Activated naive CD4-positive, alpha-beta T cell treated with anti-CD3 and anti-CD28 coated beads, Interleukin-2, amount 50 U/mL, for 16 hours (primary cell): ENCODE data around the gene MARCHF9.
A peak's percentile ranks its signal among the peaks of the same experiment; 100 is the strongest.

Experiments
- DNase-seq: peaks from one replicate; pipeline ENCODE4 v3.0.0-alpha.2; 2020

MARCHF9 gene

DNA sequence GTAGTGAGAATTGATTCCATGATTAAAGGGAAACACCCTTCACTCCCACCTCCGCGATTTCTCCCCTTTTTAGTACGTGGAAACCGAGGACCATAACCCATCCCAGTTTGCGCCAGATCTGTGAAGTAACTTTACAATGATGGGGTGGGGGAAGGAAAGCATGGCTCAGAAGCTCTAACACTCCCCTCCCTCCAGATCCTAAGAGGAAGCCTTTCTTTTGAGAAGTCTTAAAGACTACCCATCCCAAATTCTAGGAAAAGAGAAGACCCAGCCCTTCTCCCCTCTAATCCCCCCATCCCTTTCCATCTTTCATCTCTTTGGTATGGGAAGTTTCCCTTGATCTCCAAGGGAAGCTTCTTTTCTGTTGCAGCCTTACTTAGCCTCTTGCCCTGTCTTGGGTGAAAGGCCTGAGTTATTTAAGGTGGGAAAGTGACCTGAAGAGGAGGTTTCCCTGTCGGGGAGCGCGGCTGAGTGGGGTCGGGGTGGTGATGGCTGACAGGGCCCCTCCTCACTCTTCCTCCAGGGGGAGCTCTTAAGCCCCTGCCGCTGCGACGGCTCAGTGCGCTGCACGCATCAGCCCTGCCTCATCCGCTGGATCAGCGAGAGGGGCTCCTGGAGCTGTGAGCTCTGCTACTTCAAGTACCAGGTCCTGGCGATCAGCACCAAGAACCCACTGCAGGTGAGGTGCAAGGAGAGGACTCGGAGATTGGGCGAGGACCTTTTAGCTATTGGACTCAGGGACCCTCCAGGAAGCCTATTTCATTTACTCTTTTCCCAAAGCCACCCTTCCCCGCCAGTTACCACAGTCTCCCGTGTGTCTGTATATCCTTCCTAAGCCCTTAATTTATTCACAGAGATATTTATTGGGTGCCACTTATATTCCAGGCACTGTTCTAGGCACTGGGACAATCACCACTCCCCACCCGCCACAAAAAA, 1.8 kb downstream of the MARCHF9 start:
- DNase-seq: peak; percentile 78

DNA sequence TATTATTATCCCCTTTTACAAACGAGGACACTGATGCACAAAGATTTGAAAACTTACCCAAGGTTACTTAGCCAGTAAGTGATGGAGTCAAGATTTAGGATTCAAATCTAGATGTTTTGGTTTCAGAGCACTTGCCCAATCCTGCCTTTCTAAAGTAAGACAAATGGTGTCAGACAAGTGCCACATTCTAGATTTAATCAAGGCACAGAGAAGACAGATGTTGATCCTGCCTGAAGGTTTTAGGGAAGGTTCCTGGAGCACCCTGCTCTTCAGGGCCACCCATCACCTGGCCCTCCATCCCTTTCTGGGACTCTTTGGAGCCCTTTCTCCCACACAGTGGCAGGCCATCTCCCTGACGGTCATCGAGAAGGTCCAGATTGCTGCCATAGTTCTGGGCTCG, 2.9 kb downstream of the MARCHF9 start:
- DNase-seq: no peak

DNA sequence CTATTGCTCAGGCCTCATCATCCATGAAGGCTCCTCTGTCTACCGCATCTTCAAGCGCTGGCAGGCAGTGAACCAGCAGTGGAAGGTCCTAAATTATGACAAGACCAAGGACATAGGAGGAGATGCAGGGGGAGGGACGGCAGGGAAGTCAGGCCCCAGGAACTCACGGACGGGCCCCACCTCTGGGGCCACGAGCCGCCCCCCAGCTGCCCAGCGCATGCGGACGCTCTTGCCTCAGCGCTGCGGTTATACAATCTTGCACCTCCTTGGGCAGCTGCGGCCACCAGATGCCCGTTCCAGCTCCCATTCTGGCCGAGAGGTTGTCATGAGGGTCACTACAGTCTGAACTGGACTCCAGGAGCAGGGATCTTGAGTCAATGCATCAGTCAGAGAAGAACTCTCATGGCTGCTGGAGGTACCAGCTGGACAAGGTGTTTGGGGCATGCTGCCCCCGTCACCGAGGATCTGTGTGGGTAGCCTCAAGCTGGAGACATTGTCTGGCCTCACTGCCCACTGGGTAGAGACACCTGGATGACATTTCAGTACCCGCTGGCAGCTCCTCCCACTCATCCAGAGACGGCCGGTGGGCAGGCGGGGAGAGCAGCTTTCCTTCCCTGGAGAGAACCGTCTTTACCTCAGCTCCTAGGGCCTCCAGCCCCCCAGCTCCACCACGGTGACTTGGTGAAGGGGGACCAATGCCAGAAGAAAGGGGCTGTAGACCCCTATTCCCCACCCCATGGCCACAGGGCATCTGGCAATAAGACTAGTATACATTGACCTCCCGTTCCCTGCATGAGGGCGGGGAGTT, 3.9 kb downstream of the MARCHF9 start:
- no peak for DNase-seq

DNA sequence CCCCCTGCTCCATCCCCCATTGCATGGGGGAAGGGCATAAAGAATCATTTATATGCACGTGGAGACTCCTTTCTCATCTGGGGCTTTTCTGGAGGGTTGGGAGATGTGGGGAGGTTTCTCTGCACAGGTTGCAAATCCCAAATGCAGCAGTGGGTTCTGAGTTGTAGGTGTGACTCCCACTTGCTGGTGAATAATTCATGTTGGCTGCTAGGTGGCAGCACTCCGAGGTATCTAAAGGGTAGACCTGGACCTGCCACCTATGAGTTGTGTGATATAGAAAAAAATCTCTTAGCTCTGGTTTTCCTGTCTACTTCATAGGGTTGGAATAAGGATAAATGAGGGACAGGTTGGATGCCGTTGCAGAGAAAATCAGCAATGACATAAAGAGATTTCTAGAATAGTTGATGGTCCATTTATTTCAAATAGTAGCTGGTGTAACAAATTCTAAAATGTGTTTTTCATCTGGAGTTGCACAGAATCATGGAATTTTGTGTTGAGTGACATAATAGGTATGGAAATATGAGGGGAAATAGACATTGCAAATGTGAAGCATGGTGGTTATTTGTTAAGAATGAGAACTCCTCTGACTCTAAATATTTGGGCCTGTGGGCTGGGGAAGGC, 4.6 kb downstream of the MARCHF9 start:
- DNase-seq: peak; percentile 54

DNA sequence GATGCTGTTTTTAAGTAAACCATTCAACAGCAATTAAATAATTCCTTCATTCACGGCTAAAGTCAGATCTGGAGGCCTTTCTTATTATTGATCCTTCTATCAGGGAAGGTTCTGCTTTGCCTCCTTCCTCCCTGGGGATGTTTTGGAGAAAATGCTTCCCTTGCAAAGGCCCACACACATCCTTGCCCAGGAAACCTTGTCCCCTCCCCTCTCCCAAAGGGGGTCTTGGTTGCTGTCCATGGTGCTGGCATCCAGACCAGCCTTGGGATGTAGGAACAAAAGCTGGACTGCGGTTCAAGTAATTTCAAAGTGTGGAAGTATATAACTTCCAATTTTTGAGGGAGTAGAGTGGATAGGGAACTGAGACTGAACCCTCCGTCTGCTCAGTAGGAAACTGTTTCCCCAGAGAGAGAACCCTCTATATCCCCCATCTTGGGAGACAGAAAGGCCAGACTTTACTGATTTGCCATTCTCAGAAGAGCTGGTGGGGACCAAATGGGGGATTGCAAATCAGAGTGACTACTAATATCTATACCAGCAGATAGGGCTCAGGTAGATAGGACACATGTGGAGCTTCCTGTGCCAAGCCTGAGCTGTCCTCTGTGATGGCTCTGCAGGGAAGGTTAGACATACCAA, 5.6 kb downstream of the MARCHF9 start:
- DNase-seq: no peak

DNA sequence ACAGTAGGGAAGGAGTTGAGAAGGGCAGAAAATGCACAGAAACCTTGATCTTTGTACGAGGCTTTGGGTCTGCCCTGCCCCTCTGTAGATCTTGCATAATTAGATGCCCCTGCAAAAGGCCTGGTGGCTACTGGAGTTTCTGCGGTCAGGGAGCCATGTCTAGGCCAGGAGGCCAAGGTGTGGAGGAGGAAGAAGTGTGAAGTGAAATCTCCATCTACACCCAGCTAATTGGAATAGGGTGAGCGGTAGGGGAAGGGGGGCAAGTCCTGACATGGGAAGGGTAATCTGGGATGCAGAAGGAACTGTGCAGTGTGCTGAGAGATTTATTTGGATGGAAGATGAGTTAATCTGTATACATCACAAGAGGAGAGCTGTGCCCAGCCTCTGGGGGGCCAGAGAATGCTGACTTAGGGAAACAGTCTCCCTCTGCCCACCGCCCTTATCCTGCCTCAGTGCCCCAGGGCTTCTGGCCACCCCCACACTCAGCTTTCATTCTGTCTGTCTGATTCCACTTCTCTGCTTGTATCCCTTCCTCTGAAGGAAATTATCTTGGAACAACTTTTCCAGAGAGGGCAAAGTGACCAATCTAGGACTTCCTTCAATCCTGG, 6.6 kb downstream of the MARCHF9 start:
- no peak for DNase-seq

DNA sequence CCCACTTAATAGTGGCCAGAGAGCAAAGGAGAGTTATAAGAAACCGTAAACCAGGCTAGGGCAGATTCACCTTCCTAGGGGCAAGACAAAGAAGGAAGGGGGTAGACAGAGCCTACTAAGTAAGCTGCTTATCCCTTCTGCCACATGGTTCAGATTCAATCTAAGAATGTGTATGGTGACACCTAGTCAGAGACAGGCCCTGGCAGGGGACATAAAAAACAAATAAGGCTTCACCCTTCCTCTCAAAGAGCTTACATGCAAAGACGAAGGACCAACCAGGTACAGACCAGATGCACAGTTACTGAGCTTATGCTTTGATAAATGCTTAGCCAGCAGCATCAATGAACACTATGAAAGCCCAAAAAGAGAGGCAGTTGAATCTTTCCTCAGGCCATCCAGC, 7.6 kb downstream of the MARCHF9 start:
- no peak for DNase-seq

DNA sequence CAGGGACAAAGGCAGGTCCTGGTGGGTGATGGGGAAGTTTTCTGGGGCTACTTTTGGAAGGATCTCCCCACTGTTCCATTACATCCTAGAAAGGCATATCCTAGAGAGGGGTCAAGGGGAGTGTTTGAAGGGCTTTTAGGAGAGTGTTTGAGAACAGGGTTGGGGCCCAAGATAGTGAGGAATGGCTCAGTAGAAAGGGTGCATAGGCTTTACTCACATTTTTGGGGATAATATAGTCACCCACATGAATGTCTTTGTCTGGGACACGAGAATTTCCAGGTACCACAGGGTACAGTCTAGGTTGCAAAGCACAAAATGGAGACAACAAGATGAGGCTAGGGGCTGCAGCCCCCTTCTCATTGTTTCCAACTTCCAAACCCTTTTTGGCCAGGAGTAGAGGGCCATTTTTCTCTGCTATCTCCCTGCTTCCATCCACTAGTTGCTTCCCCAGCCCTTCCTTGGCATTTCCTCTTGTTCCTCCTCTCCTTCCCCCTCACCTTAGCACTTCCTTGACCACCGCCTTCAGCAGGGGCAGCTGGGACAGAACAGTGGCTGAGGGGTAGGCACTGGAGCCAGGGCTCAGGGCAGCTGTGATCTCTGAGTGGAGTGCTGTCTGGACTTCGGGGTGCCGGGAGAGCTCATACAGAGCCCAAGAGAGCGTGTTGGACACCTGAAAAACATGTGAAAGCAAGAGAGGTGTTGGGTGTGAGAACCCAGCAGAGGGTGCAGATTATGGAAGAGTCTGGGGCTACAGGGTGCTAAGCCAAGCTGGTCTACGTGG, 9.2 kb downstream of the MARCHF9 start:
- no peak for DNase-seq

DNA sequence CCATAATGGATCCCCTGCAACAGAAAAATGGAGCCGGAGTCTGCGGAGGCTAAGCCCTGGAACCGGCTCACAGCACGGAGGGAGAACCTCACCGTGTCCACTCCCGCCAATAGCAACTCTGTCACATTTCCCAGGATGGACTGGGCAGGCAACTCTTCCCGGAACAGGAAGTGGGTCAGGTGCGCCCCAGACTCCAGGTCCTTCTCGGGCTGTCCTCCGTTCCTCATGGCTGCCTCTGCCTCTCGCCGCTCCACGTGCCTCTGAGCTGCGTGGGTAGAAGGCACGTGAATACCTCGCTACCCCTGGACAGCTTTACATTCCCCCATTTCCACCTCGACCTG, 9.7 kb downstream of the MARCHF9 start:
- DNase-seq: peak; percentile 57

DNA sequence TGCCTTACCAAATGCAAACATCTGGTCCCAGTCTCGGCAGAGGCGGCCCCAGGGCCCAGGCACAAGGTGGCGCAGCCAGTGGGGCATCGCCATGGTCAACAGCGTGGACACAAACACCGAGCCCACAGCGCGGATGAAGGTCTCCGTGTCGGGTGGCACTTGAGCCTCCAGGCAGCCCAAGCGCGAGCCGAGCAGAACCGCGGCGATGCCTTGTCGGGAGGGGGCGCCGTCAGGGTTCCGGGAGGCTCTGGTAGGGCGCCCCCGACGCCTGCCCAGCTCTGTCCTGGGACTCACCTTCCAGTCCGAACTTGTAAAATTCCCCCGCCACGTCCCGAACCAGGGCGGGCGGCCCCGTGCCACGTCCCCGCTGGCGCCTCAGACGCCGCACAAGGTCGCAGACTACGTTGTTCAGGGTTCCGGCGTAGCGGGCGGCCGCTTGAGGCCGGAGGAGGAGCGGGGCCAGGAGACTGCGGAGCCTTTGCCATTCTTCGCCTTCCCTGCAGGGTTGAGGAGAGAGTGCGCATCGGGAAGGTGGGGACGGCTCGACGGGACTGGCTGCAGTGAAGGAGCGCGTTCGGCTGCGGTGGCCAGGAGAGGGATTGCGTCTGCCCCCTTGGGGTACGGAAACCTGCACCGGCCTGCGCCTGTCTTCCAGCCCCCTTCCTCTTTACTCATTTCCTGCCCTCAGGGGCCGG, 10.2 kb downstream of the MARCHF9 start:
- peak; percentile 68 for DNase-seq

DNA sequence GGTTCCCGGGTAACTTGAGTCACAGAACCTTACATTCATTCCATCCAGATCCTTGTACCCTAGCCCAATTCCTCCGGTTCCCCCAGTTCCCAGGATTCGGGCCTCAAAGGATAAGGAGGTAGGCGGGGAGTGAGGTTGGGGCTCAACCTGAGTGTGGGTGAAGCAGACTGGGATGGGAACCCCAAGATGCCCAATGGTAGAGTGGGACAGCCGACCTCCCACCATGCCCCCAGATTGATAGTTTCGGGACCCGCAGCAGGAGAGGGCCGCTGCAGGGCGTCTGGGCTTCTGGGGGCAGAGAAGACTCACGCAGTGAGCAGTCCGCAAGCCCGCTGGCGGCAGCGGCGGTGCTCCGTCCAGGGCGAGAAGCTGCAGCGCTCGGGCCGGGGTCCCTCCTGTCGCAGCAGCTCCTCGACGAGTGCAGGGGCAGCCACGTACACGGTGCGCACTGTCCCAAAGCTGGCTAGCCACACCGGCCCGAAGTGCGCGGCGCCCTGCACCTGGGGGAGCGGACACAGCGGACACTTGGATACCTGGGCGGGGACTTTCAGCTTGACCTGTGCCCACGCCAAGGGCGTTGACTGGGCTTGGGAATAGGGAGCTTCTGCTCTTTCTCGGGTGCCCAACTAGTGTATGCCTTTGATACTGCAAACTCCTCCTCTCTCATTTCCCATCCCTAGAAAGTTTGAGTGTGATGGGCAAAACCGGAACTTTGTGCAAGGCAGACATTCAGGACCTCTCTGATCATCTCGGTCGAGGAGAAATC, 11.0 kb downstream of the MARCHF9 start:
- DNase-seq: no peak

DNA sequence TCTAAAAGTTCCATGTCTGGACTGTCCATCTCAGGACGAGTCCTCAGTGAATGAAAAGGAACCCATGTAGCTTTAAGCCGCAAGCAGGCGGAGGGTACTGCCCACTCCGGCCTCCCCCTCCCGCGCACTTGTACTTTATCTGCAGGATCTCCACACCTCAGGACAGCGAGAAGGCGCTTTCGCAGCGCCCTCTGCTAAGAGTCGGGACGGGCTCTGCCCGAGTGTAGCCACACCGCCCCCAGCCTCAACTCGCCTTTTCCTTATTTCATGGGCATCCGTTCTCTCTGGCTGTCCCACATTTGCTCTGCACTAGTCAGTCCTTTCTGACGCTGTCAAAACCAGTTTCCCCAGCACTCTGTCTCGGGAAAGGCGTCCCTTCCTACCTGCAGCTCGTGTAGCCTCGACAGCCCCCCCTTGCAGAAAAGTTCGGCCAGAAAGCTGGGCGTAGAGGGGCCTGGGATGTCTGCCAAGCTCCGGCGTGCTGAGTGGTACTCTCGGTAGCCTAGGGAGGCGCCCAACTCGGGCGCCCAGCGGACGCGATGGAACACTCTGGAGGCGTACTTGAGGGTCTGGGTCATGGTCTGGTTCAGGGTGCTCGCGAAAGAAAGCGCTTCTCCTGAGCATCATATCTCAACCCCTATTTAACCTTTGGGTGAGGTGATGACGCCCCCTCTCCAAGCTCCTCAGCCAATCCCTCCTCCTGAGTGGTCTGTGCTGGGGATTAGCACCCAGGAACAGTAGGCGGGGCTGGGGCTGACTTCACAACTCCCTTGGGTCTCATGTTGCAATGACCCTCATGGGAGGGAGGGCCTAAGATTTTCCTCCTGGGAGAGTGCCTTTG, 11.8 kb downstream of the MARCHF9 start, which contains the start of gene CYP27B1:
Gene CYP27B1 (minus strand): TSS at position 615 of the 841 bp plus-strand sequence. CDS start 37 bp downstream, at position 578.
- no peak for DNase-seq

DNA sequence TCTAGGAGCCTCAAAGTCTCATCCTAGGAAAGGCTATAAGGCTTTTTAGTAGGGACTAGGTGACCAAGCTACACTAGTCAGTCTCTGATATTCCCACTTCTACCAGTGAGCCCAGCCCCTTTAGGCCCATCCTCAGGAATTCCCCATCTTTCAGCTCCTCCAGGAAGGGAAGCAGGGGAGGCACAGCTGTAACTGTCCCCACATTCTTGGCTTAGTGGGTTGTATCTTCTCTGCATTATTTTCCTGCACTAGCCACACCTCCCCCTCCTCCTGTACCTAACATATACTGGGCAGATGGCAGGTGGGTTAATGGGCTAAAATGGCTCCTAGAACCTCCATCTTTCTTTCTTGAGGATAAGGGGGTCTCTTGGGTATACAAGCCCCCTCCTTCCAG, 12.4 kb downstream of the MARCHF9 start:
- DNase-seq: no peak

DNA sequence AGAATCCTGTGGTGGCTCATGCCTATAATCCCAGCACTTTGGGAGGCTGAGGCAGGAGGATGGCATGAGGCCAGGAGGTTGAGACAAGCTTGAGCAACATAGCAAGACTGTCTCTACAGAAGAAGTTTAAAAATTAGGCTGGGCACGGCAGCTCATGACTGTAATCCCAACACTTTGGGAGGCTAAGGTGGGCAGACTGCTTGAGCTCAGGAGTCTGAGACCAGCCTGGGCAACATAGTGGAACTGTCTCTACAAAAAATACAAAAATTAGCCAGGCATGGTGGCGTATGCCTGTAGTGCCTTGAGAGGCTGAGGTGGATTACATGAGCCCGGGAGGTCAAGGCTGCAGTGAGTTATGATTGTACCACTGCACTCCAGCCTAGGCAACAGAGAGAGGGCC, 13.0 kb downstream of the MARCHF9 start:
- DNase-seq: no peak

DNA sequence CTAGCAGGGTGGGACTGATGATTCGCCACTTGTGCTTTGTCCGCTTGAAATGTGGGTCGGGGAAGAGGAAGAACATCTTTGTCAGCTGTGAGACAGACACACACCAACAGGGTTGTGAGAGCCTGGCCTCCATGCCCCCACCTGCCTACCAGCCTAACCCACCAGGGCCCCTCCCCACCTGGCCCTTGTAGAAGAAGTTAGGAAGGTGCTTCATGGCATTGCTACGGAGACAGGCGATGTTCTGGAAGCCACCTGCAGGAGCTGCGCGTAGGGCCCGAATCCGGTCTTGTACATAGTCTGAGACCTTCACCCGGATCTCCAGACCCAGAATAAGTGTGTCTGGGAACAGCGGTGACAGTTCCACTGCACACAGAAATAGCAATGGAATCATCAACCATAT, 14.7 kb downstream of the MARCHF9 start:
- DNase-seq: no peak

DNA sequence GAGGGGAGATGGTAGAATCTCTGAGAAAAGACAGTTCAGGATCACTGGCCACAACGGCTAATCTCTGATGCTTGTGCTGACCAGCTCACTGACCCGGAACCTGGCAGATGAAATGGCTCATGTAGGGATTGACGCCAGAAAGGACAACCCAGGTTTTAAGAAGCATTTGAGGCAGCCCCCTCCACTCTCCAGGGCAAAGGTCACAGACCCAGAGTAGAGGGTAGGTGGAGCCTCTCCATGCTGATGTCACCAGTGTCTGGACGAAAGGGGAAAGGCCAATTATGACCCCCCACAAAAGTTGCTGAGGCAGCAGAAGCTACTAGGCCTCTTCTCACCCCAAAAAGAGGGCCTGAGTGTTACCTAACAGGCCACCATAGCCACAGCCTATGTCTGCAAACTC, 15.8 kb downstream of the MARCHF9 start:
- DNase-seq: no peak

DNA sequence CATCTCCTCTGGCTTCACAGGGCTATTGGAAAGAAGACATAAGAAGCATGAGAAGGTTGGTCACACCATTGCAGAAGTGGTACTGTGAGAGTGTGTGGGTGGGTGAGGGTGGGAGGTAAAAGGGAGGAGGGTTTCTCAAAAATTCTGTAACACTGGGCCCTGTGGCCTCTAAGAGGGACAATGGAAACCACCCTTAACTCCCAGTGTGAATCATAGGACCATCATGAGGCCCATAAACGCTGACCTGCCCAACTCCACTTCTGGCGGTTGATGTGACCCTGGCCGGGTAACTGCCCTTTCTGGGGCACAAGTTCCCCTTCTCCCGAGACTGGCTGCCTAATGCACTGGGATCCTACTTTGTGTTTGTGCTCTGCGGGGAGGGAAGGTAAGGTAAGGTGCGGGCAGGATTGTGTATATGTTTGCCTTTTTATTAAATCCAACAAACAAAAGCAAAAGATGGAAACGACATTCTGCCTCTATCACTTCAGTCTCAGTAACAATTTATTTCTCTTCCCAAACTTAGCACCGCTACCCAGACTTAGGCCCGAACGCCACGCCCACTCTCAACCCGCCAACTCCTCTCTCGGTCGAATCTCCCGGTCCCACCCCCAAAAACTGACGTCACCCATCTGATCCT, 16.5 kb downstream of the MARCHF9 start:
- DNase-seq: peak; percentile 94

DNA sequence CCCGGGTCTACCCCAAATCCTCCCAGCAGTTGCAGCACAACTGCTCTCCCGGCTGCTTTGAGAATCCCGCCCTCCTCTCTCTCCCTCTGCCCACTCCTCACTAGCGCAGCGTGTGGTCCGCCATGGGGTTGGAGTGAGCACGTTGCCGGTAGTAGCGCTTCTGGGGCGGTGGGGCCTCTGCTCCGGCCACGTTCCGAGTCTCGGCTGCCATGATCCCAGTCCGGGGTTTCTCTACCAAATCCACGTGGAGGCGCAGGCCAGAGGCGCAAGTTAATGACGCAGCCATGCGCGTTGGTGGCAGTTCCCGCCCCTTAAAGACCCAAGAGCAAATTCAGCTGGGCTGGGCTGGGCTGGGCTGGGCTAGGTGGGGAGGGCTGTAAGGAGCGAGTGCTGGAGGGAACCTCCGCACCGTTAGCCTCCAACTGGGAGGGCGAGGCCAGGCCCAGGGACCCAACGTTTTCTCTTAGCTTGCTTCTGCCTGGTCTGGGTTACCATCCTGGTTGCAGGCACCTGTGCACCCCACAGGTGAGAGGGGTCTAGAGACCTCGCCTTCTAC, 17.0 kb downstream of the MARCHF9 start, which contains the start of gene METTL1:
Gene METTL1 (minus strand): TSS at position 233 of the 556 bp plus-strand sequence. CDS start 22 bp downstream, at position 211.
- peak; percentile 94 for DNase-seq
